Measurements from ENCODE around the gene CEACAM3. TPM values are rescaled to one million over a fixed set of nuclear protein-coding genes. Genes with fewer than 3 reads are reported as not detected.

The CEACAM3 gene
- total and polyA plus RNA-seq, 2 of the 8 experiments (the other 6 are each of a cell fraction or from before 2014, with no cell fraction given) = not detected

DNA sequence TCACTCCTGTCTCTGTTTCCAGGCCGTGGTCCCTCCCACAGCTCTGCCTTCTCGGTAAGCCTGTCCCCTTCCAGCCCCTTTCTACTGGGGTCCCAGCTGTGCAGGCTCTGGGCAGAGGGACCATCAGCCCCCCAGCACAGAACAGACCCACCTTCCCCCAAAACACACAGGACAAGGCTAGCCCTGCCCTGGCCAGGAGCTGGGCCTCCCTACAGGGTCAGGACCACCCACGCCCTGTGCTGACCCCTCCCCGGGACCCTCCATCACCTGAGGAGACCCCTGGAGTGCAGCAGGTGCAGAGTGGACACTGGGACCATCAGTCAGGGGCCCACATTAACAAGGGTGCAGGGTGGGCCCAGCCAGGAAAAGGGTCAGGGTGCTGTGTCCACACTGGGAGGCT lies 13.9 kb downstream of the CEACAM3 start (continued):
- TF ChIP-seq SP2 (IDR thresholded peaks at IDR 0.05; ENCODE audit: low read length) = no peak
- TF ChIP-seq HDAC6 (IDR thresholded peaks at IDR 0.05; ENCODE audit: low read depth, low read length) = no peak
- no peak for TF ChIP-seq PHF8 (conservative IDR thresholded peaks at IDR 0.05; ENCODE audit: low read depth, low read length)
- TF ChIP-seq EP300 (IDR thresholded peaks at IDR 0.05; ENCODE audit: borderline replicate concordance in 1 of 2, low read depth in 2 of 2, low read length in 2 of 2) = no peak
- no peak for TF ChIP-seq CHD1 (IDR thresholded peaks at IDR 0.05; ENCODE audit: low read depth, low read length)

Data from H1 (cell line).